Calu3 (cell line): ENCODE results near the gene MYO3B. TPM values are rescaled to one million over a fixed set of nuclear protein-coding genes. Genes with fewer than 3 reads are reported as not detected.

Source experiments
- BruUV-seq: library from RNA; stranded (reverse); fragments of 400-500 nt; replicated peaks from 2 replicates; lab custom pipeline; 2021; lab: Mats Ljungman, UMichigan
- CTCF ChIA-PET: fragments of 300-600 bp; sonication (Branson Sonifier 250); formaldehyde crosslinking; loops from one replicate; lab custom pipeline; 2022; ENCODE audit warnings: antibody characterized with exemption; lab: Charles Lee
- DNase-seq: peaks from one replicate; pipeline ENCODE4 v3.0.0; 2022
- H3K27ac Mint-ChIP-seq: one replicate; pipeline ENCODE4 v1.8.0; 2022; ENCODE audit warnings: mixed read lengths; ENCODE audit not compliant: unreplicated experiment
- H3K27me3 Mint-ChIP-seq: one replicate; pipeline ENCODE4 v1.8.0; 2022; ENCODE audit warnings: mixed read lengths; ENCODE audit not compliant: unreplicated experiment
- H3K36me3 Mint-ChIP-seq: one replicate; pipeline ENCODE4 v1.8.0; 2022; ENCODE audit warnings: mild to moderate bottlenecking, moderate library complexity, mixed read lengths; ENCODE audit not compliant: insufficient read depth, unreplicated experiment
- H3K4me1 Mint-ChIP-seq: one replicate; pipeline ENCODE4 v1.8.0; 2022; ENCODE audit warnings: mild to moderate bottlenecking, low read depth, mixed read lengths; ENCODE audit not compliant: unreplicated experiment
- H3K4me3 Mint-ChIP-seq: one replicate; pipeline ENCODE4 v1.8.0; 2022; ENCODE audit warnings: mild to moderate bottlenecking, low read depth, moderate library complexity, mixed read lengths; ENCODE audit not compliant: unreplicated experiment
- H3K9me3 Mint-ChIP-seq: one replicate; pipeline ENCODE4 v1.8.0; 2022; ENCODE audit warnings: low read depth, mixed read lengths; ENCODE audit not compliant: unreplicated experiment
- intact Hi-C: fragments of 100-400 bp; cut with micrococcal nuclease; formaldehyde crosslinking; loops from one replicate; pipeline ENCODE4 v1.10.0; 2022; ENCODE audit not compliant: unreplicated experiment
- total RNA-seq: library from RNA; stranded (reverse); gene quantifications from 2 replicates; pipeline ENCODE4 v1.2.3, GENCODE V29; 2022
- TF ChIP-seq, protein P1 (sequence below): fragments of 200-600 bp; IDR thresholded peaks from one replicate; pipeline ENCODE4 v1.8.0; 2022; ENCODE audit warnings: antibody characterized with exemption; ENCODE audit not compliant: unreplicated experiment

MYO3B gene
- total RNA-seq, 1 experiment from 2014 or later = 5.0 TPM

DNA sequence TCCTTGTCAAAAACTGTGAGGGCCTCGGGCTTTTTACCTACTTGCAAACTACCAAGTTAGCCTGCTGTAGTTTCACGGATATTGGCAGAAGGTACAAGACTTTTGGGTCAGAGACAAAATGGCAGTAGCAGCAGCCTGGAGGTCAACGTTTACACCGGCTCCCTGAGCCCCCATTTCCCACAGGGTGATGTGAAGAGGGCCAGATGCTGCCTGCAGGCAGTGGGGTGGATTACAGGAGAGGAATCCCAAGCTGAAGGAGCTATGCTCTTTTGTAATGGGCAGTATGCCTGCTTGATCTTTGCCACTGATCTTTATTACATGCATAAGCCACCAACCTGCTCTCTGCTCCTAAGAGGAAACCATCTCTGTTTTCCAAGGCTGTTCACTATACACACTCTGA is 507.6 kb downstream of the MYO3B start:
- TF ChIP-seq, protein P1, sequence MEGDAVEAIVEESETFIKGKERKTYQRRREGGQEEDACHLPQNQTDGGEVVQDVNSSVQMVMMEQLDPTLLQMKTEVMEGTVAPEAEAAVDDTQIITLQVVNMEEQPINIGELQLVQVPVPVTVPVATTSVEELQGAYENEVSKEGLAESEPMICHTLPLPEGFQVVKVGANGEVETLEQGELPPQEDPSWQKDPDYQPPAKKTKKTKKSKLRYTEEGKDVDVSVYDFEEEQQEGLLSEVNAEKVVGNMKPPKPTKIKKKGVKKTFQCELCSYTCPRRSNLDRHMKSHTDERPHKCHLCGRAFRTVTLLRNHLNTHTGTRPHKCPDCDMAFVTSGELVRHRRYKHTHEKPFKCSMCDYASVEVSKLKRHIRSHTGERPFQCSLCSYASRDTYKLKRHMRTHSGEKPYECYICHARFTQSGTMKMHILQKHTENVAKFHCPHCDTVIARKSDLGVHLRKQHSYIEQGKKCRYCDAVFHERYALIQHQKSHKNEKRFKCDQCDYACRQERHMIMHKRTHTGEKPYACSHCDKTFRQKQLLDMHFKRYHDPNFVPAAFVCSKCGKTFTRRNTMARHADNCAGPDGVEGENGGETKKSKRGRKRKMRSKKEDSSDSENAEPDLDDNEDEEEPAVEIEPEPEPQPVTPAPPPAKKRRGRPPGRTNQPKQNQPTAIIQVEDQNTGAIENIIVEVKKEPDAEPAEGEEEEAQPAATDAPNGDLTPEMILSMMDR = no peak
- no peaks in the 10 kb centered on the region for H3K36me3 Mint-ChIP-seq
- no peaks in the 10 kb centered on the region for H3K27me3 Mint-ChIP-seq
- intact Hi-C loops = no loop called here
- H3K4me1 Mint-ChIP-seq = peaks cover 11% of the 10 kb centered on the region
- CTCF ChIA-PET = no interaction called here
- no peak overlapping the region for H3K27ac Mint-ChIP-seq
- no peaks in the 10 kb centered on the region for H3K9me3 Mint-ChIP-seq
- BruUV-seq = no TSS peak
- no peak for DNase-seq
- no peak overlapping the region for H3K4me3 Mint-ChIP-seq

DNA sequence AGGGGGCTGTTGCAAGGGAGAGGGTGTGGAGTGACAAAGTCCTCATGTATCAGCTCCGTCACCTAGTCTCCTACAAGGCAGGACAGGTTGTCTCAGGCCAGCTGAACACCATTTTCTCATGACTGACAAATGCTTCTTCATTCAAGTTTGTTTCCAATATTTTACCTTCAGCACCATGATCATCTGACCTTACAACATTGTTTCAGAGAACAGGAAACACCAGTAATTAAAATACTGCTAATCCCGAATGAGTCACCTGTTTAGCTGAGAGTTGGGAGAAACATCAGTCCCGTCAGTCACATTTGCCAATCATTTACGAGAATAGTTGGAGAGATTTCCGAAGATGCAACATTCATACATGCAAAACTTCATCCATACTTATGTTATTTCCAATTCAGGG is 511.5 kb downstream of the MYO3B start:
- H3K27me3 Mint-ChIP-seq = no peaks in the 10 kb centered on the region
- H3K9me3 Mint-ChIP-seq = no peaks in the 10 kb centered on the region
- no peaks in the 10 kb centered on the region for H3K36me3 Mint-ChIP-seq
- H3K4me3 Mint-ChIP-seq = no peak overlapping the region
- DNase-seq = no peak
- TF ChIP-seq, protein P1 = no peak
- peaks cover 11% of the 10 kb centered on the region for H3K4me1 Mint-ChIP-seq
- H3K27ac Mint-ChIP-seq = no peak overlapping the region
- BruUV-seq = no TSS peak
- intact Hi-C loops = no loop called here
- CTCF ChIA-PET = interaction anchor here (1.0 kb wide), 1 partner anchor 248 kb away, joined by 3 read pairs; no protein-coding TSS in a partner anchor

DNA sequence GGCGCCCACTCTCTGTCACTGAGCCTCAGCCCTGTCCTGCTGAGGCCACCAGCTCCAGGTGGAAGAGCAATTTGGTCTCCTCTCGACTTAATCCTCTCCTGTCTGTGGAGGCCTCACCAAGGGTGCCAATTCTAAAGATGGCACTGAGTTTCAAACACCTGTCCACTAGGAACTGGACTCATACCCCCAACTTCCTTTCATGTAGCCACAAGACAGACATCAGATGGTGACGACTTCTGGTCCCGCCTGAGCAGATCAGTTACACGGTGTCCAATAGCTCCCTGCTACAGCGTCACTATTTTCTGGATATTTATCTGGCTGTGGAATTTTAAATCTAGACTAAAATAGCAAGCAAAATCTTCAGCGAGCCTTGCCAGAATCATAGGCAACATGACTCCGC is 512.7 kb downstream of the MYO3B start:
- Mint-ChIP-seq H3K4me1 (peaks cover 11% of the 10 kb centered on the region), H3K27ac (no peak overlapping the region), H3K4me3 (no peak overlapping the region), H3K9me3 (no peaks in the 10 kb centered on the region), H3K36me3 (no peaks in the 10 kb centered on the region), H3K27me3 (no peaks in the 10 kb centered on the region)
- CTCF ChIA-PET = no interaction called here
- intact Hi-C loops = no loop called here
- no peak for DNase-seq
- BruUV-seq = no TSS peak
- TF ChIP-seq, protein P1 = no peak

DNA sequence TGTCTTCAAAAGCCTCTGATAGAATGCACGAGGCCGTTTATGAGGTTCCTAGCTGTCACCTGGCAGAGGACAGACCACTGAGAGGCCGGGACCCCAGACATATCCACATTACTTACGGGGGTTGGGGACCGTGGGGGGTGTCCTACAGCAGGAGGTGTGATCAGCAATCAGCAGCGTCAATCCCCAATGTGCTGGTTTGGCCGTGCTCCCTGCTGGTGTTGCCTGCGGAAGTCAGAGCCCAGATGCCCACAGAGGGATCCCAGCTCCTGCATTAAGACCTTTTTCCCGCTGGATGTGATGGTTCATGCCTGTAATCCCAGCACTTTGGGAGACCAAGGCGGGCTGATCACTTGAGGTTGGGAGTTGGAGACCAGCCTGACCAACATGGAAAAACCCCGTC is 516.4 kb downstream of the MYO3B start:
- BruUV-seq = no TSS peak
- no peaks in the 10 kb centered on the region for H3K9me3 Mint-ChIP-seq
- intact Hi-C loops = no loop called here

More for the DNA sequence above, 516.4 kb downstream of the MYO3B start:
- no peak overlapping the region for H3K4me3 Mint-ChIP-seq
- H3K4me1 Mint-ChIP-seq = peaks cover 4% of the 10 kb centered on the region
- no peaks in the 10 kb centered on the region for H3K36me3 Mint-ChIP-seq
- TF ChIP-seq, protein P1 = no peak
- no peaks in the 10 kb centered on the region for H3K27me3 Mint-ChIP-seq
- no peak for DNase-seq
- CTCF ChIA-PET = no interaction called here
- H3K27ac Mint-ChIP-seq = no peak overlapping the region
